Caco-2 (cell line): ENCODE measurements around the gene NOS3. TPM values are rescaled to one million over a fixed set of nuclear protein-coding genes. Genes with fewer than 3 reads are reported as not detected.

ENCODE experiments used
- BruUV-seq: library from RNA; stranded (reverse); fragments of 400-500 nt; replicated peaks from 2 replicates; lab custom pipeline; 2021; lab: Mats Ljungman, UMichigan
- CTCF ChIA-PET: fragments of 300-600 bp; sonication (Branson Sonifier 250); formaldehyde crosslinking; loops from one replicate; lab custom pipeline; 2022; ENCODE audit warnings: antibody characterized with exemption; lab: Charles Lee
- POLR2A ChIA-PET: fragments of 300-600 bp; sonication (Branson Sonifier 250); formaldehyde crosslinking; loops from one replicate; lab custom pipeline; 2022; ENCODE audit warnings: antibody characterized with exemption; lab: Charles Lee
- DNase-seq, 2 experiments: peaks; one replicate each; pipeline versions ENCODE4 v3.0.0 to v3.0.0-alpha.2; 2020 to 2022
- H3K27me3 ChIP-seq: replicated peaks from 2 replicates; pipeline ENCODE4 v1.6.0; 2011; ENCODE audit warnings: low read length; ENCODE audit not compliant: control insufficient read depth, insufficient read depth
- H3K36me3 ChIP-seq: 2 replicates; pipeline ENCODE4 v1.5.1; 2011; ENCODE audit warnings: low read length; ENCODE audit not compliant: control insufficient read depth, insufficient read depth
- H3K4me1 ChIP-seq: fragments of 250-450 bp; sonication (Bioruptor Pico); 2 replicates; pipeline ENCODE4 v1.5.1; 2020; ENCODE audit warnings: mild to moderate bottlenecking
- H3K4me3 ChIP-seq: 2 replicates; pipeline ENCODE4 v1.5.1; 2011; ENCODE audit warnings: low read depth, mild to moderate bottlenecking, control low read depth, low read length
- H3K9me3 ChIP-seq: fragments of 250-450 bp; sonication (Bioruptor Pico); 2 replicates; pipeline ENCODE4 v1.5.1; 2020; ENCODE audit warnings: mild to moderate bottlenecking, moderate library complexity
- H3K27ac Mint-ChIP-seq: one replicate; pipeline ENCODE4 v1.8.0; 2022; ENCODE audit warnings: mixed read lengths; ENCODE audit not compliant: unreplicated experiment
- H3K27me3 Mint-ChIP-seq: one replicate; pipeline ENCODE4 v1.8.0; 2022; ENCODE audit warnings: mixed read lengths; ENCODE audit not compliant: insufficient read depth, unreplicated experiment
- H3K36me3 Mint-ChIP-seq: one replicate; pipeline ENCODE4 v1.8.0; 2022; ENCODE audit warnings: mild to moderate bottlenecking, mixed read lengths; ENCODE audit not compliant: insufficient read depth, unreplicated experiment
- H3K4me1 Mint-ChIP-seq: one replicate; pipeline ENCODE4 v1.8.0; 2022; ENCODE audit warnings: low read depth, mixed read lengths; ENCODE audit not compliant: unreplicated experiment
- H3K4me3 Mint-ChIP-seq: one replicate; pipeline ENCODE4 v1.8.0; 2022; ENCODE audit warnings: mild to moderate bottlenecking, moderate library complexity, mixed read lengths; ENCODE audit not compliant: unreplicated experiment
- H3K9me3 Mint-ChIP-seq: one replicate; pipeline ENCODE4 v1.8.0; 2022; ENCODE audit warnings: mixed read lengths; ENCODE audit not compliant: unreplicated experiment
- CTCF ChIP-seq, 2 experiments: fragments of 200-600 bp in 1 of 2; IDR thresholded peaks; 1 replicate in 1 of 2; 2 replicates in 1 of 2; pipeline versions ENCODE4 v1.5.1 to v1.8.0; 2011 to 2022; ENCODE audit warnings: antibody characterized with exemption in 1 of 2, control low read depth in 1 of 2, inconsistent platforms in 1 of 2, low read depth in 1 of 2, low read length in 1 of 2, mild to moderate bottlenecking in 1 of 2, moderate library complexity in 1 of 2; ENCODE audit not compliant: insufficient read depth in 1 of 2, severe bottlenecking in 1 of 2, unreplicated experiment in 1 of 2
- intact Hi-C: fragments of 100-400 bp; cut with micrococcal nuclease; formaldehyde crosslinking; loops from one replicate; pipeline ENCODE4 v1.10.0; 2022; ENCODE audit not compliant: unreplicated experiment
- total RNA-seq: library from RNA; stranded (reverse); gene quantifications from 2 replicates; pipeline ENCODE4 v1.2.3, GENCODE V29; 2022

The NOS3 gene
- total RNA-seq, 1 experiment from 2014 or later, result 1.1 TPM

GRCh38 chr7:151008143-151008510 is 17.3 kb downstream of the NOS3 start:
- Mint-ChIP-seq H3K4me1 (peaks cover 10% of the 10 kb centered on the region), H3K4me3 (no peak overlapping the region), H3K27me3 (peaks cover 3% of the 10 kb centered on the region), H3K9me3 (no peaks in the 10 kb centered on the region), H3K27ac (no peak overlapping the region), H3K36me3 (no peaks in the 10 kb centered on the region)
- H3K4me3 ChIP-seq, result no peak overlapping the region
- no peaks in the 10 kb centered on the region for H3K36me3 ChIP-seq
- ChIA-PET CTCF (interaction anchor here (0.9 to 1.4 kb wide), 2 partner anchors 10 to 46 kb away, joined by 3 to 4 read pairs; no protein-coding TSS in a partner anchor), POLR2A (no interaction called here)
- DNase-seq, result no peak
- peaks cover 23% of the 10 kb centered on the region for H3K4me1 ChIP-seq
- TF ChIP-seq CTCF (IDR thresholded peaks at IDR 0.05; ENCODE audit: insufficient read depth in 1 of 2, low read depth in 1 of 2, low read length in 1 of 2, severe bottlenecking in 1 of 2, unreplicated experiment in 1 of 2), result no peak
- no TSS peak for BruUV-seq
- intact Hi-C loops, result loop anchor here (2.0 kb wide), 1 partner anchor 45 kb away; no protein-coding TSS in a partner anchor
- no peaks in the 10 kb centered on the region for H3K9me3 ChIP-seq
- no peaks in the 10 kb centered on the region for H3K27me3 ChIP-seq

GRCh38 chr7:151008511-151009323 is 17.9 kb downstream of the NOS3 start:
- Histone ChIP-seq H3K4me3 (no peak overlapping the region), H3K27me3 (no peaks in the 10 kb centered on the region), H3K9me3 (no peaks in the 10 kb centered on the region), H3K36me3 (no peaks in the 10 kb centered on the region), H3K4me1 (peaks cover 23% of the 10 kb centered on the region)
- Mint-ChIP-seq H3K4me3 (no peak overlapping the region), H3K4me1 (peaks cover 10% of the 10 kb centered on the region), H3K36me3 (no peaks in the 10 kb centered on the region), H3K27me3 (peaks cover 3% of the 10 kb centered on the region), H3K27ac (no peak overlapping the region), H3K9me3 (no peaks in the 10 kb centered on the region)
- POLR2A ChIA-PET, result no interaction called here
- CTCF ChIA-PET, result interaction anchor here (1.0 to 1.6 kb wide), 3 partner anchors 10 to 46 kb away, joined by 5 to 7 read pairs (median 7); no protein-coding TSS in a partner anchor
- intact Hi-C loops, result loop anchor here (2.0 kb wide), 1 partner anchor 46 kb away; no protein-coding TSS in a partner anchor
- peak; percentile 43 to 59 for TF ChIP-seq CTCF (IDR thresholded peaks at IDR 0.05; ENCODE audit: insufficient read depth in 1 of 2, low read depth in 1 of 2, low read length in 1 of 2, severe bottlenecking in 1 of 2, unreplicated experiment in 1 of 2)
- BruUV-seq, result no TSS peak
- DNase-seq, result peak in 1 of 2 experiments; percentile 68

GRCh38 chr7:151009327-151010036 is 18.7 kb downstream of the NOS3 start:
- no TSS peak for BruUV-seq
- TF ChIP-seq CTCF (IDR thresholded peaks at IDR 0.05; ENCODE audit: insufficient read depth in 1 of 2, low read depth in 1 of 2, low read length in 1 of 2, severe bottlenecking in 1 of 2, unreplicated experiment in 1 of 2), result no peak
- Histone ChIP-seq H3K4me1 (peaks cover 23% of the 10 kb centered on the region), H3K4me3 (no peak overlapping the region), H3K36me3 (no peaks in the 10 kb centered on the region), H3K9me3 (no peaks in the 10 kb centered on the region), H3K27me3 (no peaks in the 10 kb centered on the region)
- Mint-ChIP-seq H3K9me3 (no peaks in the 10 kb centered on the region), H3K27me3 (peaks cover 1% of the 10 kb centered on the region), H3K4me3 (no peak overlapping the region), H3K27ac (no peak overlapping the region), H3K36me3 (no peaks in the 10 kb centered on the region), H3K4me1 (peaks cover 10% of the 10 kb centered on the region)
- intact Hi-C loops, result loop anchor here (2.0 to 5.0 kb wide), 2 partner anchors 47 to 103 kb away; no protein-coding TSS in a partner anchor
- ChIA-PET CTCF (interaction anchor here (0.6 to 1.6 kb wide), 5 partner anchors 9 to 110 kb away, joined by 3 to 7 read pairs (median 5); no protein-coding TSS in a partner anchor), POLR2A (no interaction called here)
- DNase-seq, result no peak
